K562 (cell line): ENCODE data around the gene RPL39L. TPM values are rescaled to one million over a fixed set of nuclear protein-coding genes. Genes with fewer than 3 reads are reported as not detected.

Source experiments
- ATAC-seq: fragments of 200-7000 bp; cut with Tn5 transposase; 3 replicates; pipeline ENCODE4 v1.9.1; 2020; ENCODE audit warnings: moderate library complexity
- BruUV-seq: library from RNA; stranded (reverse); fragments of 400-500 nt; replicated peaks from 2 replicates; lab custom pipeline; 2021; lab: Mats Ljungman, UMichigan
- CTCF ChIA-PET: fragments of 300-600 bp; formaldehyde crosslinking; extraction: SDS; loops from one replicate; lab custom pipeline; 2021; ENCODE audit warnings: low intra/inter-chr PET ratio; lab: Yijun Ruan, JAX
- POLR2A ChIA-PET: fragments of 300-600, 350-650 bp; sonication (Branson Sonifier 250); formaldehyde crosslinking; extraction: SDS; loops from one replicate; lab custom pipeline; 2021; ENCODE audit warnings: antibody characterized with exemption, inconsistent platforms; lab: Yijun Ruan, JAX
- DNase-seq, 4 experiments: peaks; one replicate each; pipeline versions ENCODE4 v3.0.0 to v3.0.0-alpha.2; 2011 to 2018; ENCODE audit warnings: low spot score in 3 of 4, mixed read lengths in 3 of 4; ENCODE audit errors: extremely low read depth in 1 of 4
- FAIRE-seq: peaks from 2 replicates; lab custom pipeline; 2011; peaks lifted over from hg19 to GRCh38; lab: Jason Lieb, UNC
- H2AFZ ChIP-seq: 2 replicates; pipeline ENCODE4 v1.6.0; 2011; ENCODE audit warnings: low read depth, low read length, control low read depth, inconsistent platforms
- H3K27ac ChIP-seq: fragments of 200-600 bp; 3 replicates; pipeline ENCODE4 v1.8.0; 2011; ENCODE audit warnings: low read depth, mild to moderate bottlenecking, control low read depth, inconsistent platforms, low read length, moderate library complexity, mixed read lengths; ENCODE audit errors: extremely low read depth
- H3K27me3 ChIP-seq, 2 experiments: fragments of 300-600 bp in 1 of 2; 2 replicates in 1 of 2; 3 replicates in 1 of 2; pipeline versions ENCODE4 v1.6.0 to v1.8.0; 2011; ENCODE audit warnings: inconsistent platforms in 2 of 2, low read length in 2 of 2, mild to moderate bottlenecking in 1 of 2, mixed read lengths in 1 of 2, moderate library complexity in 1 of 2; ENCODE audit not compliant: control insufficient read depth in 2 of 2, insufficient read depth in 2 of 2
- H3K36me3 ChIP-seq: fragments of 300-600 bp; 3 replicates; pipeline ENCODE4 v1.8.0; 2011; ENCODE audit warnings: mild to moderate bottlenecking, low read length, inconsistent platforms; ENCODE audit not compliant: control insufficient read depth, insufficient read depth
- H3K4me1 ChIP-seq, 2 experiments: fragments of 200-600 bp in 1 of 2; replicated peaks in 1 of 2; 2 replicates in 1 of 2; 3 replicates in 1 of 2; pipeline versions ENCODE4 v1.5.1 to v1.8.0; 2011; ENCODE audit warnings: inconsistent platforms in 2 of 2, low read length in 2 of 2, mild to moderate bottlenecking in 1 of 2, mixed read lengths in 1 of 2, moderate library complexity in 1 of 2; ENCODE audit not compliant: control insufficient read depth in 2 of 2, insufficient read depth in 2 of 2
- H3K4me2 ChIP-seq: 2 replicates; pipeline ENCODE4 v1.6.1; 2011; ENCODE audit warnings: low read length, control low read depth, inconsistent platforms, mixed read lengths; ENCODE audit not compliant: insufficient read depth
- H3K4me3 ChIP-seq: fragments of 200-600 bp; sonication (generic), shearing (Covaris generic); 2 replicates; pipeline ENCODE4 v1.5.1; 2016; ENCODE audit warnings: control low read depth, inconsistent platforms
- H3K79me2 ChIP-seq: fragments of 200-600 bp; 3 replicates; pipeline ENCODE4 v1.8.0; 2011; ENCODE audit warnings: low read length, inconsistent platforms; ENCODE audit not compliant: control insufficient read depth, insufficient read depth
- H3K9ac ChIP-seq, 2 experiments: 2 replicates each; pipeline versions ENCODE4 v1.6.0 to v1.6.1; 2011; ENCODE audit warnings: low read depth in 2 of 2, low read length in 2 of 2, control low read depth in 1 of 2, inconsistent platforms in 1 of 2, mild to moderate bottlenecking in 1 of 2, mixed read lengths in 1 of 2; ENCODE audit not compliant: insufficient read depth in 1 of 2
- H3K9me1 ChIP-seq: one replicate; pipeline ENCODE4 v1.6.0; 2011; ENCODE audit warnings: inconsistent platforms, mild to moderate bottlenecking, low read length, moderate library complexity; ENCODE audit not compliant: control insufficient read depth, insufficient read depth
- H3K9me3 ChIP-seq: replicated peaks from 2 replicates; pipeline ENCODE4 v1.5.1; 2011; ENCODE audit warnings: low read depth, low read length, inconsistent platforms; ENCODE audit not compliant: control insufficient read depth, insufficient read depth
- H4K20me1 ChIP-seq: replicated peaks from 2 replicates; pipeline ENCODE4 v1.6.1; 2011; ENCODE audit warnings: low read length, inconsistent platforms, mixed read lengths; ENCODE audit not compliant: control insufficient read depth, insufficient read depth
- ARID1B ChIP-seq: fragments of 450-650 bp; IDR thresholded peaks from 2 replicates; pipeline ENCODE4 v1.6.1; 2016; ENCODE audit warnings: antibody characterized with exemption, mild to moderate bottlenecking, inconsistent platforms
- ARID2 ChIP-seq: fragments of 450-650 bp; IDR thresholded peaks from 2 replicates; pipeline ENCODE4 v1.6.1; 2017; ENCODE audit warnings: antibody characterized with exemption, mild to moderate bottlenecking
- HDAC1 ChIP-seq, 2 experiments: fragments of 450-650 bp; IDR thresholded peaks; 2 replicates each; pipeline ENCODE4 v1.6.1; 2016 to 2017; ENCODE audit warnings: inconsistent platforms in 1 of 2, mild to moderate bottlenecking in 1 of 2, moderate library complexity in 1 of 2
- HDAC8 ChIP-seq: fragments of 450-650 bp; IDR thresholded peaks from 2 replicates; pipeline ENCODE4 v1.6.1; 2016; ENCODE audit warnings: mild to moderate bottlenecking, missing genetic modification characterization, moderate library complexity, missing compliant biosample characterization
- RAD21 ChIP-seq, 2 experiments: fragments of 250-450 bp in 1 of 2; fragments of 450-650 bp in 1 of 2; sonication (Bioruptor Pico) in 1 of 2; formaldehyde crosslinking in 1 of 2; IDR thresholded peaks in 1 of 2; conservative IDR thresholded peaks in 1 of 2; 2 replicates each; pipeline versions ENCODE4 v1.4.0 to v1.8.0; 2020 to 2022; ENCODE audit warnings: mild to moderate bottlenecking in 2 of 2, moderate library complexity in 1 of 2
- SRF ChIP-seq, 2 experiments: fragments of 250-450, 450-650 bp in 1 of 2; sonication (Bioruptor Pico) in 1 of 2; sonication (generic) in 1 of 2; formaldehyde crosslinking; IDR thresholded peaks; 2 replicates each; pipeline versions ENCODE4 v1.5.0 to v1.5.1; 2020 to 2022; ENCODE audit warnings: mild to moderate bottlenecking in 1 of 2, missing genetic modification reagents in 1 of 2
- WGBS: fragments of 100-300 bp; shearing (Covaris generic); methylation state at CpG from one replicate; pipeline ENCODE4 v1.1.6; 2016; ENCODE audit warnings: low coverage, mixed read lengths; ENCODE audit not compliant: insufficient coverage; ENCODE audit errors: missing lambda C conversion rate; 5-methylcytosine and 5-hydroxymethylcytosine counted together
- in situ Hi-C: fragments of 300-500 bp; cut with MboI; formaldehyde crosslinking; loops from 4 replicates; pipeline ENCODE4 v1.15.0; 2018; ENCODE audit warnings: inconsistent platforms, mixed read lengths
- intact Hi-C: fragments of 100-400 bp; cut with micrococcal nuclease; formaldehyde crosslinking; loops from 2 replicates; pipeline ENCODE4 v1.14.2; 2022
- polyA plus RNA-seq, 8 experiments: library from polyadenylated mRNA; depleted of rRNA in 4 of 8; stranded (reverse) in 5 of 8; unstranded in 3 of 8; fragments of >200 nt; fragmentation: Nextera tagmentation in 2 of 8; fragmentation: Illumina TruSeq in 1 of 8; extraction: Ambion mirVana in 2 of 8; extraction: Trizol in 1 of 8; gene quantifications; 2 replicates each; pipeline versions ENCODE4 v1.2.1 to v1.2.3, GENCODE V29; 2011 to 2014; ENCODE audit warnings: inconsistent platforms in 1 of 8, missing spikeins in 1 of 8
- total RNA-seq, 7 experiments: library from RNA; depleted of rRNA in 6 of 7; stranded (reverse); fragments of >200 nt in 6 of 7; fragmentation: Illumina TruSeq in 2 of 7; extraction: Trizol in 2 of 7; gene quantifications; 2 replicates each; pipeline versions ENCODE4 v1.2.1 to v1.2.3, GENCODE V29; 2011 to 2021; ENCODE audit warnings: low replicate concordance in 1 of 7
- TF ChIP-seq, protein P1 (sequence below): fragments of 450-650 bp; formaldehyde crosslinking; IDR thresholded peaks from 2 replicates; pipeline ENCODE4 v1.4.0; 2020; ENCODE audit warnings: mild to moderate bottlenecking, moderate library complexity
- TF ChIP-seq, protein P2 (sequence below), 2 experiments: IDR thresholded peaks; 2 replicates each; pipeline ENCODE4 v1.6.1; 2012; ENCODE audit warnings: improper control_type of control experiment in 2 of 2, low read depth in 2 of 2, low read length in 2 of 2, borderline replicate concordance in 1 of 2
- TF ChIP-seq, protein P3 (sequence below), 3 experiments: IDR thresholded peaks in 2 of 3; conservative IDR thresholded peaks in 1 of 3; 2 replicates each; pipeline ENCODE4 v1.5.1; 2011 to 2012; ENCODE audit warnings: low read length in 3 of 3, mild to moderate bottlenecking in 3 of 3, control low read depth in 2 of 3, improper control_type of control experiment in 1 of 3, inconsistent platforms in 1 of 3, low read depth in 1 of 3, mixed read lengths in 1 of 3, moderate library complexity in 1 of 3; ENCODE audit not compliant: insufficient read depth in 2 of 3

Gene RPL39L
- total and polyA plus RNA-seq, 9 of the 15 experiments (the other 6 are each of a cell fraction or from before 2014, with no cell fraction given), result 15.0 to 122 (median 45.5) TPM

DNA sequence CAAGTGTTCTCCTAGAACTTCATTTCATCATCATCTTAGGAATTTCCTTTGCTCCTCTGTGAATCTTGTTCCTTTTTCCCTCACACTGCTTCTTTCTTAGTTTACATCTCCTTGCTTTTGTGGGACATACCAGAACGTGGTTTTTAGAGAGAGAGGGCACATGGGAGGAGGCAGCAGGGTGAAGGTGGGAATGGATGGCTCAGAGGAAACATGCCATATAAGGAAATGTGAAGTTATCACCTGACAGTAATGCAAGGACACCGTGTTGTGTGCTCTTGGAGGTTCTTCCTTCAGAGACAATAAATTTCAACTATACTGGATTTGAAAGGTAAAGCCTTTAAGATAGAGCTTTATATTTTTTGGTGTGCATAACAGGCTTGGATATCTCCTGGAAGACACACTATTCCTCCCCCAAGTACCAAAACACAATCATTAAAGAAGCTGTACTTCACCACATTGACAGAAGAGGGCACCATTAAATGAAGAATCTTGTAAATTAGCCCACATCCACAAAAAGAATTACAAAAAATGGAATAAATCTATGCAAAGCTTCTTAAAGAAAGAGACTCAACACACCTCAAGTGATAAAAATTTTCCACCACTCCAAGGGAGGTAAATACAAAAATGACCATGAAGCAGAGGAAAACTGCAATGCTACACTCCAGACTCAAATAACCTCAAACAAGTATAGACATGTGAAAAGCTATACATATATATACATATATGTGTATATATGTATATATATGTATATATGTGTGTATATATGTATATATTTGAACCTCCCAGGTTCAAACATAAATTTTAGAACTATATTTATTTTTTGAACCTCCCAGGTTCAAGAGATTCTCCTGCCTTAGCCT lies 26.1 kb downstream of the RPL39L start:
- Histone ChIP-seq H3K79me2 (no peaks in the 10 kb centered on the region), H3K4me3 (no peak overlapping the region), H3K4me1 (no peaks in the 10 kb centered on the region; a peak in 1 of 5 replicates), H3K9ac (no peak overlapping the region), H3K36me3 (no peaks in the 10 kb centered on the region), H2AFZ (no peak overlapping the region), H3K4me2 (no peak overlapping the region), H4K20me1 (no peaks in the 10 kb centered on the region), H3K9me1 (no peaks in the 10 kb centered on the region), H3K27ac (no peak overlapping the region), H3K9me3 (no peaks in the 10 kb centered on the region), H3K27me3 (no peaks in the 10 kb centered on the region)
- intact Hi-C loops, result loop anchor here (1.0 to 10.0 kb wide), 6 partner anchors 26 to 602 kb away; partner anchors contain the start of genes MASP1 and RPL39L
- ChIA-PET CTCF (interaction anchor here (2.1 kb wide), 1 partner anchor 52 kb away, joined by 13 read pairs; no protein-coding TSS in a partner anchor), POLR2A (interaction anchor here (0.6 to 1.0 kb wide), 5 partner anchors 11 to 181 kb away, joined by 3 to 5 read pairs (median 3); no protein-coding TSS in a partner anchor)
- WGBS, result 3% methylated on average over 2 of the region's 2 CpGs
- no TSS peak for BruUV-seq
- FAIRE-seq (peak; percentile 86), DNase-seq (peak in 3 of 4 experiments; percentile 17 to 43 (median 19)), ATAC-seq (peak; percentile 74)
- in situ Hi-C loops, result no loop called here
- TF ChIP-seq HDAC1 (IDR thresholded peaks at IDR 0.05) (no peak), RAD21 (CRISPR knock-in tag; conservative IDR thresholded peaks at IDR 0.05 in 1 of 2, IDR thresholded peaks at IDR 0.05 in 1 of 2) (peak; percentile 57 to 64), ARID2 (0 out of 2 replicates have a peak, but pooled peaks have one; percentile 18), SRF (CRISPR knock-in tag; IDR thresholded peaks at IDR 0.05) (peak in 1 of 2 experiments; percentile 96; a peak in 2 of 4 replicates), ARID1B (no peak), HDAC8 (tag) (no peak)
- TF ChIP-seq, protein P1, sequence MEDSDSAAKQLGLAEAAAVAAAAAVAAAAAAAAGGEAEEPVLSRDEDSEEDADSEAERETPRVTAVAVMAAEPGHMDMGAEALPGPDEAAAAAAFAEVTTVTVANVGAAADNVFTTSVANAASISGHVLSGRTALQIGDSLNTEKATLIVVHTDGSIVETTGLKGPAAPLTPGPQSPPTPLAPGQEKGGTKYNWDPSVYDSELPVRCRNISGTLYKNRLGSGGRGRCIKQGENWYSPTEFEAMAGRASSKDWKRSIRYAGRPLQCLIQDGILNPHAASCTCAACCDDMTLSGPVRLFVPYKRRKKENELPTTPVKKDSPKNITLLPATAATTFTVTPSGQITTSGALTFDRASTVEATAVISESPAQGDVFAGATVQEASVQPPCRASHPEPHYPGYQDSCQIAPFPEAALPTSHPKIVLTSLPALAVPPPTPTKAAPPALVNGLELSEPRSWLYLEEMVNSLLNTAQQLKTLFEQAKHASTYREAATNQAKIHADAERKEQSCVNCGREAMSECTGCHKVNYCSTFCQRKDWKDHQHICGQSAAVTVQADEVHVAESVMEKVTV (CRISPR knock-in tag), result peak; percentile 41; the same call in 1 of the 2 replicates
- TF ChIP-seq, protein P2, sequence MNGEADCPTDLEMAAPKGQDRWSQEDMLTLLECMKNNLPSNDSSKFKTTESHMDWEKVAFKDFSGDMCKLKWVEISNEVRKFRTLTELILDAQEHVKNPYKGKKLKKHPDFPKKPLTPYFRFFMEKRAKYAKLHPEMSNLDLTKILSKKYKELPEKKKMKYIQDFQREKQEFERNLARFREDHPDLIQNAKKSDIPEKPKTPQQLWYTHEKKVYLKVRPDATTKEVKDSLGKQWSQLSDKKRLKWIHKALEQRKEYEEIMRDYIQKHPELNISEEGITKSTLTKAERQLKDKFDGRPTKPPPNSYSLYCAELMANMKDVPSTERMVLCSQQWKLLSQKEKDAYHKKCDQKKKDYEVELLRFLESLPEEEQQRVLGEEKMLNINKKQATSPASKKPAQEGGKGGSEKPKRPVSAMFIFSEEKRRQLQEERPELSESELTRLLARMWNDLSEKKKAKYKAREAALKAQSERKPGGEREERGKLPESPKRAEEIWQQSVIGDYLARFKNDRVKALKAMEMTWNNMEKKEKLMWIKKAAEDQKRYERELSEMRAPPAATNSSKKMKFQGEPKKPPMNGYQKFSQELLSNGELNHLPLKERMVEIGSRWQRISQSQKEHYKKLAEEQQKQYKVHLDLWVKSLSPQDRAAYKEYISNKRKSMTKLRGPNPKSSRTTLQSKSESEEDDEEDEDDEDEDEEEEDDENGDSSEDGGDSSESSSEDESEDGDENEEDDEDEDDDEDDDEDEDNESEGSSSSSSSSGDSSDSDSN (IDR thresholded peaks at IDR 0.05; ENCODE audit: borderline replicate concordance in 1 of 2, low read depth in 2 of 2, low read length in 2 of 2), result no peak
- TF ChIP-seq, protein P3, sequence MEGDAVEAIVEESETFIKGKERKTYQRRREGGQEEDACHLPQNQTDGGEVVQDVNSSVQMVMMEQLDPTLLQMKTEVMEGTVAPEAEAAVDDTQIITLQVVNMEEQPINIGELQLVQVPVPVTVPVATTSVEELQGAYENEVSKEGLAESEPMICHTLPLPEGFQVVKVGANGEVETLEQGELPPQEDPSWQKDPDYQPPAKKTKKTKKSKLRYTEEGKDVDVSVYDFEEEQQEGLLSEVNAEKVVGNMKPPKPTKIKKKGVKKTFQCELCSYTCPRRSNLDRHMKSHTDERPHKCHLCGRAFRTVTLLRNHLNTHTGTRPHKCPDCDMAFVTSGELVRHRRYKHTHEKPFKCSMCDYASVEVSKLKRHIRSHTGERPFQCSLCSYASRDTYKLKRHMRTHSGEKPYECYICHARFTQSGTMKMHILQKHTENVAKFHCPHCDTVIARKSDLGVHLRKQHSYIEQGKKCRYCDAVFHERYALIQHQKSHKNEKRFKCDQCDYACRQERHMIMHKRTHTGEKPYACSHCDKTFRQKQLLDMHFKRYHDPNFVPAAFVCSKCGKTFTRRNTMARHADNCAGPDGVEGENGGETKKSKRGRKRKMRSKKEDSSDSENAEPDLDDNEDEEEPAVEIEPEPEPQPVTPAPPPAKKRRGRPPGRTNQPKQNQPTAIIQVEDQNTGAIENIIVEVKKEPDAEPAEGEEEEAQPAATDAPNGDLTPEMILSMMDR (IDR thresholded peaks at IDR 0.05 in 2 of 3, conservative IDR thresholded peaks at IDR 0.05 in 1 of 3; ENCODE audit: insufficient read depth in 2 of 3, low read depth in 1 of 3, low read length in 3 of 3), result peak; percentile 43 to 65 (median 56); a peak in 5 of 6 replicates
